Prostate gland (tissue), 2 donors: Measurements from ENCODE around the gene MCM3AP. TPM values are rescaled to one million over a fixed set of nuclear protein-coding genes. Genes with fewer than 3 reads are reported as not detected.

Experiments
- DNase-seq: peaks from one replicate; pipeline ENCODE4 v3.0.0-alpha.2; 2019; ENCODE audit warnings: low spot score
- H3K27ac ChIP-seq, 2 donors: fragments of 200-600 bp; sonication (generic); 2 replicates each; pipeline ENCODE4 v1.5.1; 2017 to 2019
- H3K27me3 ChIP-seq: fragments of 200-600 bp; sonication (generic); replicated peaks from 2 replicates; pipeline ENCODE4 v1.5.1; 2019; ENCODE audit not compliant: insufficient read depth
- H3K36me3 ChIP-seq, 2 donors: fragments of 200-600 bp; sonication (generic); 1 replicate in 1 of 2; 2 replicates in 1 of 2; pipeline versions ENCODE4 v1.5.1 to v1.8.1; 2017 to 2019
- H3K4me1 ChIP-seq: fragments of 200-600 bp; sonication (generic); replicated peaks from 2 replicates; pipeline ENCODE4 v1.5.1; 2019
- H3K4me3 ChIP-seq, 2 donors: fragments of 200-600 bp; sonication (generic); 2 replicates each; pipeline ENCODE4 v1.5.1; 2017 to 2019
- H3K9me3 ChIP-seq: fragments of 200-600 bp; sonication (generic); 2 replicates; pipeline ENCODE4 v1.5.1; 2017
- POLR2A ChIP-seq: fragments of 450-650 bp; IDR thresholded peaks from one replicate; pipeline ENCODE4 v1.6.1; 2016; ENCODE audit warnings: antibody characterized with exemption, mild to moderate bottlenecking
- POLR2AphosphoS5 ChIP-seq: sonication (generic); formaldehyde crosslinking; IDR thresholded peaks from one replicate; pipeline ENCODE4 v1.6.1; 2017; ENCODE audit warnings: antibody characterized with exemption
- WGBS: methylation state at CpG from one replicate; pipeline ENCODE4 v1.1.5; 2018; 5-methylcytosine and 5-hydroxymethylcytosine counted together
- intact Hi-C: fragments of 100-400 bp; cut with DNase I; formaldehyde crosslinking; loops from one replicate; pipeline ENCODE4 v1.14.2; 2022
- total RNA-seq, 2 donors: library from RNA; depleted of rRNA; stranded (reverse); fragments of >200 nt; gene quantifications; one replicate each; pipeline ENCODE4 v1.1.0, GENCODE V29; 2016
- TF ChIP-seq, protein P1 (sequence below), 4 experiments: fragments of 200-600 bp in 2 of 4; fragments of 450-650 bp in 2 of 4; sonication (generic) in 2 of 4; IDR thresholded peaks; 1 replicate in 3 of 4; 2 replicates in 1 of 4; pipeline ENCODE4 v1.5.1; 2016 to 2019; ENCODE audit warnings: antibody characterized with exemption in 4 of 4, mild to moderate bottlenecking in 2 of 4, moderate library complexity in 2 of 4

The MCM3AP gene
- total RNA-seq, 2 donors from 2014 or later, result 107 to 120 TPM

DNA sequence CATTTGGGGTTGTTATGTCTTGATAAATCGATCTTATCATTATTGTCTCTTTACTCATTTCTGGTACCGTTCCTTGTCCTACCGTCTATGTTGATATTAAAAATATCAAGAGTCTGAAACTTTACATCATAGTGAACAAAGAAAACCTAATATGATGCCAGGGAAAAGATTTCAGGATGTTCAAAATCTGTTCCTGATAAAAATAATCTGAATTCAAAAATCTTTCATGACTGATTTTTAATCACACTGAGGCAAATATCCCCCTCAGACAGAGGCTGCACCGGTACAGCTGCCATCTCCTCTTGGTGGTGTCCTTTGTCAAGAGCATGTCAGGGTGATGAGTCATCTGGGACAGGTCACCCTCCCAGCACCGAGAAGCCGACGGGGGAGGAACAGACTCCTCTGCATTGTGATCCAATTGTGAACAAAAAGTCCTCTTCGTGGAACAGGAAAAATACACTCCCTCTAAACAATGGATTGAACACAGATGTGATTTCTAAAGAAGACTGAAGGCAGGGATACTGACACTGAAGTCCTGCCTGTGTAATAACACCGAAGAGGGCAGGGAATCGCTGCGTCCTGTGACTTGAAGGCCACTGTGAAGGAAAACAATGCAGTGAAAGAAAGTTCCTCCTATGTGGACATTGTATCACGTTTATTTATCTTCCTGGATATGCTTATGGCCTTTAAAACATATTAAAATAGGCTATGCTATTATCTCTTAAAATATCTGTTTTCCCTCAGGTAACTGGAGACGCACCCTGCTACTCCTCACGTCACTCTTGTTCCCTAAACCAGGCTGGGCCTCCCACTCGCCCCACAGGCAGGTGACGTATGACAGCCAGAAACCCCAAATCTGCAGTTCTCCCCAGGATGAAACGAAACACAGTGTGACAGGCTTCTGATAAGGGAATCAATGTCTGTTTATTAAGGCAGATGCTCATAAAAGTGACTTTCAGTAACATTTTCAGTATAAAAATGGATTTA is 96.9 kb downstream of the MCM3AP start:
- Histone ChIP-seq H3K4me1 (peaks cover 23% of the 10 kb centered on the region), H3K27me3 (no peaks in the 10 kb centered on the region), H3K9me3 (no peaks in the 10 kb centered on the region), H3K36me3 (no peaks in the 10 kb centered on the region), H3K4me3 (peak overlapping the region in 1 of 2 donors; percentile 4), H3K27ac (peak overlapping the region; percentile 96 to 99)
- peak; percentile 82 for DNase-seq
- intact Hi-C loops, result loop anchor here (5.0 kb wide), 1 partner anchor 216 kb away; no protein-coding TSS in a partner anchor
- TF ChIP-seq POLR2A (no peak), POLR2AphosphoS5 (peak; percentile 91)
- 20% methylated on average over 17 of the region's 17 CpGs for WGBS

DNA sequence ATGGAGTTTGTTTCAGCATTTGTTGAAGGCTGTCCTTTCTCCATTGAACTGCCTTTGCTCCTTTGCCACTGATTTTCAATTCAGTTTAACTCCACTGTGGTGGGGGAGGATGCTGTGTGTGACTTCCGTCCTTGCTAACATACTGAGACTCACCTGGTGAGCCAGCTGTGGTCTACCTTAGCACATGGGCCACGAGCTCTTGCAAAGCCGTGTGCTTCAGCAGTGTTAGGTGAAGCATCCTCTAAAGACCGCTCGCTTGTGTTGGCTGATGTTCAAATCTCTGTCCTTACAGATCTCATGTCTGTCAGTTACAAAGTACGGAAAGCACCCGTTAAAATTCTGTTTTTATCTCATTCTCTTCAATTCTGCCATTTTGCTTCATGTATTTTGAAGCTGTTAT is 97.6 kb downstream of the MCM3AP start:
- no peak overlapping the region for H3K4me3 ChIP-seq
- H3K27ac ChIP-seq, result peak overlapping the region; percentile 96 to 99
- no peaks in the 10 kb centered on the region for H3K36me3 ChIP-seq
- WGBS, result 73% methylated on average over 7 of the region's 7 CpGs
- peaks cover 23% of the 10 kb centered on the region for H3K4me1 ChIP-seq
- no peak for DNase-seq
- no peak for TF ChIP-seq POLR2A
- no peak for TF ChIP-seq POLR2AphosphoS5
- TF ChIP-seq, protein P1, sequence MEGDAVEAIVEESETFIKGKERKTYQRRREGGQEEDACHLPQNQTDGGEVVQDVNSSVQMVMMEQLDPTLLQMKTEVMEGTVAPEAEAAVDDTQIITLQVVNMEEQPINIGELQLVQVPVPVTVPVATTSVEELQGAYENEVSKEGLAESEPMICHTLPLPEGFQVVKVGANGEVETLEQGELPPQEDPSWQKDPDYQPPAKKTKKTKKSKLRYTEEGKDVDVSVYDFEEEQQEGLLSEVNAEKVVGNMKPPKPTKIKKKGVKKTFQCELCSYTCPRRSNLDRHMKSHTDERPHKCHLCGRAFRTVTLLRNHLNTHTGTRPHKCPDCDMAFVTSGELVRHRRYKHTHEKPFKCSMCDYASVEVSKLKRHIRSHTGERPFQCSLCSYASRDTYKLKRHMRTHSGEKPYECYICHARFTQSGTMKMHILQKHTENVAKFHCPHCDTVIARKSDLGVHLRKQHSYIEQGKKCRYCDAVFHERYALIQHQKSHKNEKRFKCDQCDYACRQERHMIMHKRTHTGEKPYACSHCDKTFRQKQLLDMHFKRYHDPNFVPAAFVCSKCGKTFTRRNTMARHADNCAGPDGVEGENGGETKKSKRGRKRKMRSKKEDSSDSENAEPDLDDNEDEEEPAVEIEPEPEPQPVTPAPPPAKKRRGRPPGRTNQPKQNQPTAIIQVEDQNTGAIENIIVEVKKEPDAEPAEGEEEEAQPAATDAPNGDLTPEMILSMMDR (IDR thresholded peaks at IDR 0.05), result no peak
- no peaks in the 10 kb centered on the region for H3K9me3 ChIP-seq
- H3K27me3 ChIP-seq, result no peaks in the 10 kb centered on the region
- intact Hi-C loops, result loop anchor here (5.0 kb wide), 1 partner anchor 216 kb away; no protein-coding TSS in a partner anchor

DNA sequence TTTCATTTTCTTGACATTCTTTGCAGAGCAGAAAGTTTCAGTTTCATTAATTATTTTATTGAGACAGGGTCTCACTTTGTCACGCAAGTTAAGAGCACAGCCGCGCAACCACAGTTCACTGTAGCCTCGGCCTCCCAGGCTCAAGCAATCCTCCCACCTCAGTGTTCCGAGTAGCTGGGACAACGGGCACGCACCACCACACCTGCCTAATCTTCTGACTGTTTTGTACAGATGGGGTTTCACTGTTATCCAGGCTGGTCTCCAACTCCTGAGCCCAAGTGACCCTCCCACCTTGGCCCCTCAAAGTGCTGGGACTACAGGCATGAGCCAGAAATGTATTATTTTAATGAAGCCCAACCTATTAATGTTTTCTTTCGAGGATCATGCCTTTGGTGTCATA is 98.2 kb downstream of the MCM3AP start:
- no peak for DNase-seq
- Histone ChIP-seq H3K4me3 (no peak overlapping the region), H3K27ac (peak overlapping the region; percentile 96 to 99), H3K36me3 (no peaks in the 10 kb centered on the region), H3K9me3 (no peaks in the 10 kb centered on the region), H3K27me3 (no peaks in the 10 kb centered on the region), H3K4me1 (peaks cover 23% of the 10 kb centered on the region)
- TF ChIP-seq, protein P1 (IDR thresholded peaks at IDR 0.05), result no peak
- TF ChIP-seq POLR2AphosphoS5, result no peak
- TF ChIP-seq POLR2A, result no peak
- WGBS, result 96% methylated on average over 8 of the region's 8 CpGs
- intact Hi-C loops, result loop anchor here (5.0 kb wide), 1 partner anchor 215 kb away; no protein-coding TSS in a partner anchor

DNA sequence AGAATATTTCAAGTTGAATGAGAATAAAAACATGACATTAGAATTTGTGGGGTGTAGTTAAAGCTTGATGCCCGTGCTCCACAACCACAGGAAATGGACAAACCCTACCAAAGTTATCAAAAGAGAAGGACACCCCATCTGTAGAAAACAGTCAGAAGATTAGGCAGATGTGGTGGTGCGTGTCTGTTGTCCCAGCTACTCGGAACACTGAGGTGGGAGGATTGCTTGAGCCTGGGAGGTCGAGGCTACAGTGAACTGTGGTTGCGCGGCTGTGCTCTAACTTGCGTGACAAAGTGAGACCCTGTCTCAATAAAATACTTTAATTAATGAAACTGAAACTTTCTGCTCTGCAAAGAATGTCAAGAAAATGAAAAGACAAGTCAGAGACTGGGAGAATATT is 99.7 kb downstream of the MCM3AP start:
- intact Hi-C loops, result loop anchor here (2.0 to 5.0 kb wide), 2 partner anchors 43 to 213 kb away; partner anchors contain the start of gene LSS
- no peaks in the 10 kb centered on the region for H3K9me3 ChIP-seq
- H3K4me1 ChIP-seq, result peaks cover 23% of the 10 kb centered on the region
- H3K4me3 ChIP-seq, result no peak overlapping the region
- H3K36me3 ChIP-seq, result no peaks in the 10 kb centered on the region
- H3K27me3 ChIP-seq, result no peaks in the 10 kb centered on the region
- peak overlapping the region; percentile 96 to 99 for H3K27ac ChIP-seq
- TF ChIP-seq, protein P1 (IDR thresholded peaks at IDR 0.05), result no peak
- TF ChIP-seq POLR2AphosphoS5 (no peak), POLR2A (no peak)
- no peak for DNase-seq
- WGBS, result 84% methylated on average over 7 of the region's 7 CpGs

Other genes with a start within 250 kb of the MCM3AP start
- 100 to 1,000 TPM; 198 to 474 TPM for gene COL6A2, start 187.5 kb downstream of the MCM3AP start, total RNA-seq
- 10 to 100 TPM in 1 of 2 donors, 1 to 10 TPM in 1; 1.4 to 19.0 TPM for gene FTCD, start 130.0 kb downstream of the MCM3AP start, total RNA-seq
- 10 to 100 TPM; 42.0 to 79.4 TPM for gene SPATC1L, start 101.2 kb downstream of the MCM3AP start, total RNA-seq
- gene LSS, start 56.8 kb downstream of the MCM3AP start, total RNA-seq, result 100 to 1,000 TPM in 1 of 2 donors, 10 to 100 TPM in 1; 95.5 to 145 TPM
- 10 to 100 TPM; 28.5 to 30.0 TPM for gene YBEY, start 731 bp upstream of the MCM3AP start, total RNA-seq
- 1 to 10 TPM; 4.0 to 8.9 TPM for gene C21orf58, start 38.3 kb upstream of the MCM3AP start, total RNA-seq
- gene PCNT, start 38.5 kb upstream of the MCM3AP start, total RNA-seq, result 10 to 100 TPM; 33.8 to 70.9 TPM
- gene DIP2A, start 173.3 kb upstream of the MCM3AP start, total RNA-seq, result 10 to 100 TPM; 44.2 to 82.2 TPM